Measurements from ENCODE around the gene RPL7L1.

Gene RPL7L1

DNA sequence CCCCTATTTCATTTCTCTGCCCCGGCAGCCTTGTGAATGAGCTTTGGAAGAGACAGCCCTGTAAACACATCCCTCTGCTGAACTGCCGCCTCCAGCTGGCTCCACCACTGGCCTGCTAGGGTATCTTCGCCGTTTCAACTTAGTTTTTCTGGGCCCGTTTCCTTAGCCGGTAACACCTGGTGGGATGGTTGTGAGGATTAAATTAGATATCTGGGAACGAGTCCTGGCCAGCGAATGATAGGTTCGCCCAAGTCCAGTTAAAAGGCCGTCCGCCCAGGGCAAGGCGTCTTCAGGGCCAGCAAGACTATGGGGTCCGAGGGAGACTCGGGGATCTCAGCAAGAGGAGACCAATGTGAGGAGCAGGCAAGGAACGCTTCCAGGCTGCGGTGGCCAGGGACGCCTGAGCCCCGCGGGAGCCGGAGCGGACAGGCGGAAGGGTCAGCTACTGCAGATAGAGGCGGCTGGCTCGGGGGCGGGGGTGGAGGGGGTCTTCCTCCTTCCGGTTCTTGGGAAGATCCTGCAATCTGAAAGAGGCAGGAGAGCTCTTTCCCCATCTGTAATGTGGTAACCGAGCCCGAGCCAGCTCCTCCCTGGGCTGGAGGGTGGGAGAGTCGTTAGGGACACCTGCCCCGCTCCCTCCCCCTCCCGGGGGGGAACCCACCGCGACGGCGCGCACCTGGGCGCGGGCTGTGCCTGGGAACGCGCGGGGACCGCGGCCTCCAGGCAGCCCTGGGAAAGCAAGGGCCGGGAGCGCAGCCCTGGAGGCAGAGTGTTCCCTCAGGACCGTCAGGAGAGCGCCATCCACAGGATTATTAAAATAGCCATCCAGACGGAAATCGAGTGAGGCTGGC lies 32.0 kb downstream of the RPL7L1 start:
- peak overlapping the region; percentile 83 for H3K4me3 Mint-ChIP-seq
- peak overlapping the region; percentile 27 for H3K27ac Mint-ChIP-seq
- peaks cover 15% of the 10 kb centered on the region for H3K4me1 Mint-ChIP-seq
- peaks cover 14% of the 10 kb centered on the region for H3K27me3 Mint-ChIP-seq (ENCODE audit: low read depth, poor library complexity)
- DNase-seq, result peak; percentile 72
- H3K36me3 Mint-ChIP-seq (ENCODE audit: low read depth), result no peaks in the 10 kb centered on the region
- no peaks in the 10 kb centered on the region for H3K9me3 Mint-ChIP-seq
- TF ChIP-seq, protein P1, sequence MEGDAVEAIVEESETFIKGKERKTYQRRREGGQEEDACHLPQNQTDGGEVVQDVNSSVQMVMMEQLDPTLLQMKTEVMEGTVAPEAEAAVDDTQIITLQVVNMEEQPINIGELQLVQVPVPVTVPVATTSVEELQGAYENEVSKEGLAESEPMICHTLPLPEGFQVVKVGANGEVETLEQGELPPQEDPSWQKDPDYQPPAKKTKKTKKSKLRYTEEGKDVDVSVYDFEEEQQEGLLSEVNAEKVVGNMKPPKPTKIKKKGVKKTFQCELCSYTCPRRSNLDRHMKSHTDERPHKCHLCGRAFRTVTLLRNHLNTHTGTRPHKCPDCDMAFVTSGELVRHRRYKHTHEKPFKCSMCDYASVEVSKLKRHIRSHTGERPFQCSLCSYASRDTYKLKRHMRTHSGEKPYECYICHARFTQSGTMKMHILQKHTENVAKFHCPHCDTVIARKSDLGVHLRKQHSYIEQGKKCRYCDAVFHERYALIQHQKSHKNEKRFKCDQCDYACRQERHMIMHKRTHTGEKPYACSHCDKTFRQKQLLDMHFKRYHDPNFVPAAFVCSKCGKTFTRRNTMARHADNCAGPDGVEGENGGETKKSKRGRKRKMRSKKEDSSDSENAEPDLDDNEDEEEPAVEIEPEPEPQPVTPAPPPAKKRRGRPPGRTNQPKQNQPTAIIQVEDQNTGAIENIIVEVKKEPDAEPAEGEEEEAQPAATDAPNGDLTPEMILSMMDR (IDR thresholded peaks at IDR 0.05), result no peak

DNA sequence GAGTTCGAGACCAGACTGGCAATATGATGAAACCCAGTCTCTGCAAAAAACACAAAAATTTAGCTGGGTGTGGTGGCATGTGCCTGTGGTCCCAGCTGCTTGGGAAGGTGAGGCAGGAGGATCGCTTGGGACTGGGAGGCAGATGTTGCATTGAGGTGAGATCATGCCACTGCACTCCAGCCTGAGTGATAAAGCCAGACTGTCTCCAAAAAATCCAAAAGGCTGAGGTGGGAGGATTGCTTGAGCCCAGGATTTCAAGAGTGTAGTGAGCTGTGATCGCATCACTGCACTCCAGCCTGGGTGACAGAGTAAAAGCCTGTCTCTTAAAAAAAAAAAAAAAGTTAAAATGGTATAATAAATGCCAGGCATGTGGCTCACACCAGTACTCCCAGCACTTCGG lies 35.1 kb downstream of the RPL7L1 start:
- Mint-ChIP-seq H3K27ac (no peak overlapping the region), H3K27me3 (ENCODE audit: low read depth, poor library complexity) (peaks cover 11% of the 10 kb centered on the region), H3K4me1 (peaks cover 5% of the 10 kb centered on the region), H3K4me3 (no peak overlapping the region), H3K9me3 (no peaks in the 10 kb centered on the region), H3K36me3 (ENCODE audit: low read depth) (no peaks in the 10 kb centered on the region)
- TF ChIP-seq, protein P1 (IDR thresholded peaks at IDR 0.05), result no peak
- DNase-seq, result no peak

DNA sequence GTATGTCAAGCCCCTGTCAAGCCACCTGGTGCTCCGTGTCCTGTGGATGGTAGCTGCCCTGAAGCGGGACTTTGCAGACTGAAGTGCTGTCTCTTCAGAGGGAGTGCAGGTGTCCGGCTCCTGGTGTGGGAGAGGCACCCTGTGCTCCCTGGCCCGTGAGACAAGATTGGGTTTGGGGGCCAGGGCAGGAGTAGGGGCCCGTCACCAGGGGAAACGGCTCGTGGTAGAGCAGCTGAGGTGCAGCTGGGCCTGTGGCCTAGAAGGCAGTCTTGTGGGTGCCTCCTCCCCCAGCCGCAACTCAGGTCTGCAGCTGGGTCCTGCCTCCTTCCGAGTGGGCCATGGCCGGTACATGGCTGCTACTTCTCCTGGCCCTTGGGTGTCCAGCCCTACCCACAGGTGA lies 36.3 kb downstream of the RPL7L1 start, which contains the start of gene PTCRA:
Gene PTCRA, plus strand, starts transcription at position 322 of the 400 bp plus-strand sequence. Its CDS starts 17 bp downstream, at position 339.
- no peak within 1 kb of the TSS for H3K4me3 Mint-ChIP-seq
- no peaks in the 10 kb centered on the region for H3K9me3 Mint-ChIP-seq
- no peak within 1 kb of the TSS for H3K27ac Mint-ChIP-seq
- H3K4me1 Mint-ChIP-seq, result peaks cover 5% of the 10 kb centered on the region
- no peaks in the 10 kb centered on the region for H3K36me3 Mint-ChIP-seq (ENCODE audit: low read depth)
- TF ChIP-seq, protein P1 (IDR thresholded peaks at IDR 0.05), result no peak
- DNase-seq, result no peak
- H3K27me3 Mint-ChIP-seq (ENCODE audit: low read depth, poor library complexity), result peaks cover 11% of the 10 kb centered on the region

DNA sequence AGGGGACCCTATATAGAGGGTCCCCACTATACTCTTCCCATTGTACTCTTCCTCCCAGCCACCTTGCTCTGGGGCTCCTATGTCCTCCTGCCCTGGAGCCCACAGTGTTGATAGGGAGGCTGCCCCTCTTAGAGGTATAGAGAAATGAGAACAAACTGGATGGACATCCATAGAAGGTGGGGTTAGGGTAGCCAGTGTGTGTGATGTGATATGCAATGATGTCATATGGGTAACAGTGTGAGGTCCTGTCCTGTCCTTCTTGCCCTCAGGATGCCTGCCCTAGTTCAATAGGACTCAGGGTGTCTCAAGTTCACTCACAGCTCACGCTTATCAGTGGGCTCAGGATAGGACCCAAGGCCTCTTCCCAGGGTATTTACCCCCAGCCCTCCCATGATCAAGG lies 36.9 kb downstream of the RPL7L1 start:
- Mint-ChIP-seq H3K27me3 (ENCODE audit: low read depth, poor library complexity) (peaks cover 11% of the 10 kb centered on the region), H3K9me3 (no peaks in the 10 kb centered on the region), H3K27ac (no peak overlapping the region), H3K4me1 (peaks cover 1% of the 10 kb centered on the region), H3K36me3 (ENCODE audit: low read depth) (no peaks in the 10 kb centered on the region), H3K4me3 (no peak overlapping the region)
- no peak for DNase-seq
- TF ChIP-seq, protein P1 (IDR thresholded peaks at IDR 0.05), result no peak

DNA sequence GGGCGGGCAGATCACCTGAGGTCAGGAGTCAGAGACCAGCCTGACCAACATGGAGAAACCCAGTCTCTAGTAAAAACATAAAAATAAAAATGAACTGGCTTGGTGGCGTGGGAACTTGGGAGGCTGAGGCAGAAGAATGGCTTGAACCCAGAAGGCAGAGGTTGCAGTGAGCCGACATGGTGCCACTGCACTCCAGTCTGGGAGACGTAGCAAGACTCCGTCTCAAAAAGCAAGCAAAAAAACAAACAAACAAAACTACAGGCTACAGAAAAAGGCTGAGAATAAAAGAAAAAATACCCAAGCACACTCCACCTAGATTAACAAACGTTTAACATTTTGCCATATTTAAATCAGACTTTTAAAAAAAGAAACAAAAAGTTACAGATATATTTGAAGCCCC lies 42.4 kb downstream of the RPL7L1 start:
- peaks cover 12% of the 10 kb centered on the region for H3K4me1 Mint-ChIP-seq
- DNase-seq, result no peak
- H3K9me3 Mint-ChIP-seq, result no peaks in the 10 kb centered on the region
- no peak overlapping the region for H3K27ac Mint-ChIP-seq
- no peak overlapping the region for H3K4me3 Mint-ChIP-seq
- TF ChIP-seq, protein P1 (IDR thresholded peaks at IDR 0.05), result no peak
- no peaks in the 10 kb centered on the region for H3K36me3 Mint-ChIP-seq (ENCODE audit: low read depth)
- H3K27me3 Mint-ChIP-seq (ENCODE audit: low read depth, poor library complexity), result peaks cover 23% of the 10 kb centered on the region

DNA sequence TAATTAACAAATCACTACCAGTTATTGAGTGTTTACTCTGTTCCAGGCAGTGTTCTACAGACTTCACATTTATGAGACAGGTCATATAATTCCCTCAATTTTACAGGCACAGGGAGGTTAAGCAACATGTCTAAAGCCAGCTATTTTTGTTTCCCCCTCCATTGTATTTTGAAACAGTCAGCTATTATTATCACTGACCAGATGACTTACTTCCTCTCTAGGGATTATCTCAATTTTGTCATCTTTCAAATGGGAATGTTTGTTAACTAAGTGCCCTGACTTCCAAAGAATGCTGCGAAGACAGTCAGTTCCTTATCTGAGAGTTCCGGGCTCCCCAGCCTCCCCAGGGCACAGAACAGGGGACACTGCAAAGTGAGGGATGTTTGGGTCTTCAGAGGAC lies 44.2 kb downstream of the RPL7L1 start:
- no peaks in the 10 kb centered on the region for H3K9me3 Mint-ChIP-seq
- TF ChIP-seq, protein P1 (IDR thresholded peaks at IDR 0.05), result no peak
- DNase-seq, result no peak
- H3K27ac Mint-ChIP-seq, result no peak overlapping the region
- H3K36me3 Mint-ChIP-seq (ENCODE audit: low read depth), result no peaks in the 10 kb centered on the region
- peaks cover 19% of the 10 kb centered on the region for H3K27me3 Mint-ChIP-seq (ENCODE audit: low read depth, poor library complexity)
- H3K4me3 Mint-ChIP-seq, result no peak overlapping the region
- H3K4me1 Mint-ChIP-seq, result peaks cover 18% of the 10 kb centered on the region

All from nephron progenitor cell (in vitro differentiated cells).